IMR-90 (cell line): ENCODE measurements around the gene CDYL2. TPM values are rescaled to one million over a fixed set of nuclear protein-coding genes. Genes with fewer than 3 reads are reported as not detected.

Source experiments
- ATAC-seq: fragments of 200-7000 bp; cut with Tn5 transposase; 2 replicates; pipeline ENCODE4 v1.9.1; 2020; ENCODE audit warnings: low read depth, mild to moderate bottlenecking, moderate library complexity
- BruUV-seq: library from RNA; stranded (reverse); fragments of 400-500 nt; replicated peaks from 2 replicates; lab custom pipeline; 2021; lab: Mats Ljungman, UMichigan
- CTCF ChIA-PET: fragments of 300-600 bp; formaldehyde crosslinking; extraction: SDS; loops from one replicate; lab custom pipeline; 2021; ENCODE audit warnings: antibody characterized with exemption; lab: Yijun Ruan, JAX
- POLR2A ChIA-PET: fragments of 300-600 bp; sonication (Branson Sonifier 250); formaldehyde crosslinking; loops from one replicate; lab custom pipeline; 2022; ENCODE audit warnings: antibody characterized with exemption; ENCODE audit not compliant: unreplicated experiment; lab: Charles Lee
- DNase-seq: peaks from one replicate; pipeline ENCODE4 v3.0.0; 2013
- H2AFZ ChIP-seq: replicated peaks from 2 replicates; pipeline ENCODE3; 2013; ENCODE audit warnings: low read length, mild to moderate bottlenecking; ENCODE audit not compliant: poor library complexity
- H2AK5ac ChIP-seq: 2 replicates; pipeline ENCODE4 v1.6.1; 2013; ENCODE audit warnings: low read depth, low read length, inconsistent platforms
- H2AK9ac ChIP-seq: replicated peaks from 2 replicates; pipeline ENCODE3; 2013; ENCODE audit warnings: mild to moderate bottlenecking, low read depth, low read length, moderate library complexity; ENCODE audit not compliant: poor library complexity
- H2BK120ac ChIP-seq: 2 replicates; pipeline ENCODE4 v1.6.1; 2013; ENCODE audit warnings: low read depth, low read length, inconsistent platforms
- H2BK15ac ChIP-seq: 3 replicates; pipeline ENCODE4 v1.6.1; 2013; ENCODE audit warnings: low read depth, low read length, inconsistent platforms
- H2BK20ac ChIP-seq: 2 replicates; pipeline ENCODE4 v1.6.1; 2013; ENCODE audit warnings: low read depth, mild to moderate bottlenecking, inconsistent platforms, low read length, moderate library complexity
- H2BK5ac ChIP-seq: 2 replicates; pipeline ENCODE4 v1.6.1; 2013; ENCODE audit warnings: mild to moderate bottlenecking, low read depth, low read length, inconsistent platforms; ENCODE audit not compliant: poor library complexity, severe bottlenecking
- H3K14ac ChIP-seq: replicated peaks from 2 replicates; pipeline ENCODE4 v1.6.1; 2013; ENCODE audit warnings: low read depth, low read length, inconsistent platforms
- H3K18ac ChIP-seq: 2 replicates; pipeline ENCODE4 v1.6.1; 2013; ENCODE audit warnings: low read depth, low read length, control low read depth
- H3K23ac ChIP-seq: 2 replicates; pipeline ENCODE4 v1.6.1; 2013; ENCODE audit warnings: low read depth, low read length, inconsistent platforms
- H3K27ac ChIP-seq: 2 replicates; pipeline ENCODE4 v1.5.1; 2013; ENCODE audit warnings: mild to moderate bottlenecking, control low read depth, low read length; ENCODE audit not compliant: insufficient read depth
- H3K27me3 ChIP-seq: 2 replicates; pipeline ENCODE4 v1.6.1; 2013; ENCODE audit warnings: low read length; ENCODE audit not compliant: control insufficient read depth, insufficient read depth
- H3K36me3 ChIP-seq: 2 replicates; pipeline ENCODE4 v1.6.1; 2013; ENCODE audit warnings: low read length, mixed read lengths; ENCODE audit not compliant: control insufficient read depth, insufficient read depth
- H3K4ac ChIP-seq: 2 replicates; pipeline ENCODE4 v1.6.1; 2013; ENCODE audit warnings: low read depth, low read length, inconsistent platforms
- H3K4me1 ChIP-seq: 2 replicates; pipeline ENCODE4 v1.6.1; 2013; ENCODE audit warnings: low read length, mixed read lengths; ENCODE audit not compliant: control insufficient read depth, insufficient read depth
- H3K4me2 ChIP-seq: 2 replicates; pipeline ENCODE4 v1.6.1; 2013; ENCODE audit warnings: low read depth, mild to moderate bottlenecking, control low read depth, low read length, moderate library complexity
- H3K4me3 ChIP-seq: 2 replicates; pipeline ENCODE4 v1.5.1; 2013; ENCODE audit warnings: low read depth, mild to moderate bottlenecking, control low read depth, low read length, moderate library complexity; ENCODE audit not compliant: insufficient read depth
- H3K56ac ChIP-seq: 2 replicates; pipeline ENCODE4 v1.6.1; 2013; ENCODE audit warnings: low read length, inconsistent platforms; ENCODE audit not compliant: insufficient read depth; ENCODE audit errors: extremely low read depth
- H3K79me1 ChIP-seq, 2 experiments: 2 replicates each; pipeline ENCODE4 v1.6.1; 2013; ENCODE audit warnings: low read length in 2 of 2, inconsistent platforms in 1 of 2, low read depth in 1 of 2
- H3K9ac ChIP-seq: 2 replicates; pipeline ENCODE4 v1.6.1; 2013; ENCODE audit warnings: low read depth, low read length, control low read depth
- H3K9me1 ChIP-seq: 2 replicates; pipeline ENCODE4 v1.6.1; 2013; ENCODE audit warnings: low read length, inconsistent platforms; ENCODE audit not compliant: insufficient read depth
- H3K9me3 ChIP-seq: 2 replicates; pipeline ENCODE4 v1.6.1; 2013; ENCODE audit warnings: low read length; ENCODE audit not compliant: control insufficient read depth, insufficient read depth
- H4K20me1 ChIP-seq: 2 replicates; pipeline ENCODE4 v1.6.1; 2013; ENCODE audit warnings: low read length, inconsistent platforms; ENCODE audit not compliant: insufficient read depth
- H4K5ac ChIP-seq: 2 replicates; pipeline ENCODE4 v1.6.1; 2013; ENCODE audit warnings: mild to moderate bottlenecking, low read depth, low read length, control low read depth
- H4K8ac ChIP-seq, 2 experiments: 2 replicates each; pipeline ENCODE4 v1.6.1; 2013; ENCODE audit warnings: low read depth in 2 of 2, low read length in 2 of 2, control low read depth in 1 of 2, inconsistent platforms in 1 of 2
- H4K91ac ChIP-seq: 2 replicates; pipeline ENCODE4 v1.6.1; 2013; ENCODE audit warnings: low read depth, low read length, inconsistent platforms; ENCODE audit not compliant: insufficient read depth
- BHLHE40 ChIP-seq: fragments of 150-350 bp; IDR thresholded peaks from 2 replicates; pipeline ENCODE4 v1.6.1; 2016; ENCODE audit warnings: mild to moderate bottlenecking, low read depth, low read length
- CEBPB ChIP-seq: IDR thresholded peaks from 2 replicates; pipeline ENCODE4 v1.6.1; 2012; ENCODE audit warnings: low read depth, low read length, improper control_type of control experiment
- CHD1 ChIP-seq: IDR thresholded peaks from 2 replicates; pipeline ENCODE4 v1.6.1; 2012; ENCODE audit warnings: low read depth, low read length, improper control_type of control experiment
- CTCF ChIP-seq: conservative IDR thresholded peaks from 2 replicates; pipeline ENCODE4 v1.5.1; 2012; ENCODE audit warnings: mild to moderate bottlenecking, low read depth, low read length, improper control_type of control experiment
- ELK1 ChIP-seq: fragments of 150-350 bp; IDR thresholded peaks from 2 replicates; pipeline ENCODE4 v1.6.1; 2016; ENCODE audit warnings: low read depth, mild to moderate bottlenecking, low read length, moderate library complexity, borderline replicate concordance
- FOS ChIP-seq: fragments of 150-350 bp; IDR thresholded peaks from 2 replicates; pipeline ENCODE4 v1.6.1; 2016; ENCODE audit warnings: low read depth, low read length
- MAFK ChIP-seq: IDR thresholded peaks from 2 replicates; pipeline ENCODE4 v1.6.1; 2012; ENCODE audit warnings: low read depth, low read length, improper control_type of control experiment
- MAZ ChIP-seq: IDR thresholded peaks from 2 replicates; pipeline ENCODE4 v1.6.1; 2012; ENCODE audit warnings: low read depth, mild to moderate bottlenecking, low read length, improper control_type of control experiment, moderate library complexity, borderline replicate concordance
- MXI1 ChIP-seq: IDR thresholded peaks from 2 replicates; pipeline ENCODE4 v1.6.1; 2012; ENCODE audit warnings: low read depth, mild to moderate bottlenecking, low read length, moderate library complexity, borderline replicate concordance
- NFE2L2 ChIP-seq: fragments of 150-350 bp; IDR thresholded peaks from 2 replicates; pipeline ENCODE4 v1.6.1; 2016; ENCODE audit warnings: low read depth, mild to moderate bottlenecking, low read length
- POLR2A ChIP-seq: IDR thresholded peaks from 2 replicates; pipeline ENCODE4 v1.6.1; 2012; ENCODE audit warnings: mild to moderate bottlenecking, low read depth, low read length
- RAD21 ChIP-seq: IDR thresholded peaks from 2 replicates; pipeline ENCODE4 v1.6.1; 2012; ENCODE audit warnings: low read length, improper control_type of control experiment
- RCOR1 ChIP-seq: IDR thresholded peaks from 2 replicates; pipeline ENCODE4 v1.6.1; 2012; ENCODE audit warnings: mild to moderate bottlenecking, low read length, improper control_type of control experiment; ENCODE audit not compliant: insufficient replicate concordance
- RFX5 ChIP-seq: IDR thresholded peaks from 2 replicates; pipeline ENCODE4 v1.8.0; 2012; ENCODE audit warnings: low read depth, mild to moderate bottlenecking, low read length, moderate library complexity
- SMC3 ChIP-seq: fragments of 150-350 bp; IDR thresholded peaks from 2 replicates; pipeline ENCODE4 v1.6.1; 2016; ENCODE audit warnings: low read depth, mild to moderate bottlenecking, antibody characterized with exemption, low read length, moderate library complexity
- USF2 ChIP-seq: fragments of 150-350 bp; IDR thresholded peaks from 2 replicates; pipeline ENCODE4 v1.6.1; 2017; ENCODE audit warnings: mild to moderate bottlenecking, antibody characterized with exemption, low read length, low read depth
- WGBS, 2 experiments: methylation state at CpG; one replicate each; pipeline versions ENCODE4 v1.1.5 to v1.1.7; 2013; ENCODE audit warnings: missing lambda C conversion rate in 2 of 2; ENCODE audit not compliant: insufficient read length in 1 of 2; ENCODE audit errors: extremely low coverage in 2 of 2; 5-methylcytosine and 5-hydroxymethylcytosine counted together
- dilution Hi-C: fragments of 300-500 bp; cut with HindIII; formaldehyde crosslinking; loops from one replicate; pipeline ENCODE4 v1.14.3; 2018; ENCODE audit warnings: low sequenced_read_pairs; ENCODE audit not compliant: unreplicated experiment
- in situ Hi-C: fragments of 300-500 bp; cut with MboI; formaldehyde crosslinking; loops from 3 replicates; pipeline ENCODE4 v1.14.3; 2019; ENCODE audit warnings: low sequenced_read_pairs, inconsistent platforms, mixed read lengths
- intact Hi-C: fragments of 100-400 bp; cut with micrococcal nuclease; formaldehyde crosslinking; loops from 2 replicates; pipeline ENCODE4 v1.10.0; 2022
- polyA plus RNA-seq, 3 experiments: library from polyadenylated mRNA; depleted of rRNA; stranded (reverse); fragments of >200 nt; gene quantifications; 2 replicates each; pipeline ENCODE4 v1.2.3, GENCODE V29; 2012; ENCODE audit warnings: low replicate concordance in 1 of 3
- total RNA-seq: library from RNA; depleted of rRNA; stranded (reverse); fragments of >200 nt; gene quantifications from 2 replicates; pipeline ENCODE4 v1.2.3, GENCODE V29; 2012

CDYL2 gene
- total and polyA plus RNA-seq, 2 of the 4 experiments (the other 2 are of a cell fraction), result 1.2 to 3.9 TPM

GRCh38 chr16:80695020-80695419 lies 109.4 kb downstream of the CDYL2 start:
- Histone ChIP-seq H3K4me1 (no peaks in the 10 kb centered on the region), H3K79me1 (no peaks in the 10 kb centered on the region; a peak in 1 of 4 replicates), H3K36me3 (no peaks in the 10 kb centered on the region), H3K56ac (no peak overlapping the region), H3K9me1 (no peaks in the 10 kb centered on the region), H2BK120ac (no peak overlapping the region), H3K23ac (no peak overlapping the region), H2AK9ac (no peak overlapping the region), H4K8ac (no peak overlapping the region), H3K27ac (no peak overlapping the region), H3K27me3 (no peaks in the 10 kb centered on the region), H3K14ac (no peak overlapping the region), H3K4ac (no peak overlapping the region), H2BK5ac (no peak overlapping the region), H2BK20ac (no peak overlapping the region), H3K9me3 (peaks cover 2% of the 10 kb centered on the region; the same call in 1 of the 2 replicates), H4K20me1 (no peaks in the 10 kb centered on the region), H2AK5ac (no peak overlapping the region), H3K4me2 (no peak overlapping the region), H3K4me3 (no peak overlapping the region), H4K91ac (no peak overlapping the region), H3K9ac (no peak overlapping the region), H2BK15ac (no peak overlapping the region), H2AFZ (no peak overlapping the region), H4K5ac (no peak overlapping the region), H3K18ac (no peak overlapping the region)
- in situ Hi-C loops (no loop called here), dilution Hi-C loops (no loop called here), intact Hi-C loops (no loop called here)
- ChIA-PET CTCF (no interaction called here), POLR2A (no interaction called here)
- ATAC-seq, result no peak
- TF ChIP-seq RCOR1 (no peak), CEBPB (no peak), ELK1 (no peak), MAZ (no peak), FOS (no peak), CHD1 (no peak), CTCF (no peak), RAD21 (no peak), NFE2L2 (no peak), BHLHE40 (no peak), POLR2A (no peak), RFX5 (no peak), MXI1 (no peak), USF2 (no peak), SMC3 (no peak), MAFK (no peak)
- no CpG with 5 or more reads among the region's 2 CpGs for WGBS, 2 experiments
- DNase-seq, result no peak
- BruUV-seq, result no TSS peak
